SK-N-SH (cell line): ENCODE measurements around the gene STK25. TPM values are rescaled to one million over a fixed set of nuclear protein-coding genes. Genes with fewer than 3 reads are reported as not detected.

Experiments used
- CTCF ChIA-PET: fragments of 300-600, 350-600 bp; formaldehyde crosslinking; extraction: SDS; loops from one replicate; lab custom pipeline; 2021; lab: Yijun Ruan, JAX
- POLR2A ChIA-PET: fragments of 350-600 bp; sonication (Branson Sonifier 250); formaldehyde crosslinking; extraction: SDS; loops from one replicate; lab custom pipeline; 2020; ENCODE audit warnings: antibody characterized with exemption, inconsistent platforms; lab: Yijun Ruan, JAX
- DNase-seq: peaks from one replicate; pipeline ENCODE4 v3.0.0; 2012
- H2AFZ ChIP-seq: fragments of 200-600 bp; sonication (generic); 2 replicates; pipeline ENCODE4 v1.8.1; 2016; ENCODE audit warnings: antibody characterized with exemption, mild to moderate bottlenecking, low read depth
- H3F3A ChIP-seq: fragments of 200-600 bp; sonication (generic); replicated peaks from 2 replicates; pipeline ENCODE3; 2016; ENCODE audit warnings: antibody characterized with exemption, mild to moderate bottlenecking; ENCODE audit not compliant: insufficient read depth
- H3K27ac ChIP-seq, 2 experiments: fragments of 200-500 bp in 1 of 2; fragments of 200-600 bp in 1 of 2; sonication (Bioruptor generic) in 1 of 2; sonication (generic), shearing (Covaris generic) in 1 of 2; 2 replicates each; pipeline versions ENCODE4 v1.5.1 to v1.6.1; 2014 to 2016; ENCODE audit warnings: low read depth in 2 of 2, inconsistent platforms in 1 of 2, low read length in 1 of 2, mild to moderate bottlenecking in 1 of 2, mixed read lengths in 1 of 2
- H3K27me3 ChIP-seq: fragments of 200-600 bp; sonication (generic), shearing (Covaris generic); 2 replicates; pipeline ENCODE4 v1.6.1; 2016; ENCODE audit warnings: mixed run types; ENCODE audit not compliant: insufficient read depth
- H3K36me3 ChIP-seq, 2 experiments: fragments of 200-500 bp in 1 of 2; fragments of 200-600 bp in 1 of 2; sonication (Bioruptor generic) in 1 of 2; sonication (generic) in 1 of 2; replicated peaks in 1 of 2; 2 replicates each; pipeline versions ENCODE3 to v1.5.1; 2014 to 2016; ENCODE audit warnings: low read length in 1 of 2, mild to moderate bottlenecking in 1 of 2; ENCODE audit not compliant: insufficient read depth in 2 of 2, control insufficient read depth in 1 of 2
- H3K4me1 ChIP-seq, 2 experiments: fragments of 200-500 bp in 1 of 2; fragments of 200-600 bp in 1 of 2; sonication (Bioruptor generic) in 1 of 2; sonication (generic), shearing (Covaris generic) in 1 of 2; 2 replicates each; pipeline versions ENCODE4 v1.5.1 to v1.6.1; 2014 to 2016; ENCODE audit warnings: low read depth in 1 of 2, low read length in 1 of 2, mixed run types in 1 of 2; ENCODE audit not compliant: insufficient read depth in 2 of 2, control insufficient read depth in 1 of 2
- H3K4me2 ChIP-seq: fragments of 200-600 bp; sonication (generic), shearing (Covaris generic); 2 replicates; pipeline ENCODE4 v1.6.1; 2017; ENCODE audit warnings: mixed run types
- H3K4me3 ChIP-seq, 2 experiments: fragments of 200-500 bp in 1 of 2; fragments of 200-600 bp in 1 of 2; sonication (Bioruptor generic) in 1 of 2; sonication (generic), shearing (Covaris generic) in 1 of 2; 2 replicates each; pipeline versions ENCODE4 v1.5.1 to v1.8.1; 2014 to 2016; ENCODE audit warnings: low read depth in 2 of 2, inconsistent platforms in 1 of 2, low read length in 1 of 2, mild to moderate bottlenecking in 1 of 2, mixed read lengths in 1 of 2, moderate library complexity in 1 of 2
- H3K79me2 ChIP-seq: fragments of 200-600 bp; sonication (generic); 2 replicates; pipeline ENCODE4 v1.8.1; 2017; ENCODE audit warnings: mild to moderate bottlenecking; ENCODE audit not compliant: insufficient read depth
- H3K9ac ChIP-seq: fragments of 200-600 bp; sonication (generic); 2 replicates; pipeline ENCODE4 v1.6.1; 2017; ENCODE audit warnings: mixed run types
- H3K9me2 ChIP-seq: fragments of 200-600 bp; sonication (generic); 2 replicates; pipeline ENCODE4 v1.6.1; 2017; ENCODE audit warnings: mixed run types
- H3K9me3 ChIP-seq: fragments of 200-600 bp; sonication (generic); 2 replicates; pipeline ENCODE4 v1.6.1; 2017; ENCODE audit warnings: mixed run types, mild to moderate bottlenecking, moderate library complexity
- H4K20me1 ChIP-seq: fragments of 200-600 bp; sonication (generic); 2 replicates; pipeline ENCODE4 v1.6.1; 2017; ENCODE audit warnings: mild to moderate bottlenecking, mixed run types; ENCODE audit not compliant: insufficient read depth
- ELF1 ChIP-seq: IDR thresholded peaks from 2 replicates; pipeline ENCODE4 v1.4.0; 2012
- EZH2phosphoT487 ChIP-seq: fragments of 200-600 bp; sonication (generic); IDR thresholded peaks from 2 replicates; pipeline ENCODE4 v1.6.1; 2017; ENCODE audit warnings: low read depth, mixed run types, mild to moderate bottlenecking, antibody characterized with exemption, moderate library complexity, borderline replicate concordance
- FOXM1 ChIP-seq: IDR thresholded peaks from 2 replicates; pipeline ENCODE4 v1.4.0; 2012; ENCODE audit warnings: low read depth, mild to moderate bottlenecking
- GABPA ChIP-seq: IDR thresholded peaks from 2 replicates; pipeline ENCODE4 v1.4.0; 2012; ENCODE audit warnings: low read depth, mild to moderate bottlenecking
- GATA2 ChIP-seq: sonication (generic); formaldehyde crosslinking; IDR thresholded peaks from 2 replicates; pipeline ENCODE4 v1.5.0; 2020; ENCODE audit warnings: mild to moderate bottlenecking, missing genetic modification reagents
- MEF2A ChIP-seq: IDR thresholded peaks from 2 replicates; pipeline ENCODE4 v1.4.0; 2012; ENCODE audit warnings: low read depth, borderline replicate concordance
- MXI1 ChIP-seq: IDR thresholded peaks from 2 replicates; pipeline ENCODE4 v1.6.1; 2012; ENCODE audit warnings: mild to moderate bottlenecking, low read depth, low read length, improper control_type of control experiment
- NRF1 ChIP-seq: IDR thresholded peaks from 2 replicates; pipeline ENCODE4 v1.6.1; 2012; ENCODE audit warnings: low read depth, mild to moderate bottlenecking, low read length
- POLR2AphosphoS5 ChIP-seq: IDR thresholded peaks from 2 replicates; pipeline ENCODE4 v1.6.1; 2012; ENCODE audit warnings: low read depth, low read length
- RAD21 ChIP-seq: IDR thresholded peaks from 2 replicates; pipeline ENCODE4 v1.6.1; 2012; ENCODE audit warnings: mild to moderate bottlenecking, low read length
- RXRA ChIP-seq: IDR thresholded peaks from 2 replicates; pipeline ENCODE4 v1.4.0; 2012; ENCODE audit warnings: low read depth, mild to moderate bottlenecking, borderline replicate concordance
- TAF1 ChIP-seq: IDR thresholded peaks from 2 replicates; pipeline ENCODE4 v1.6.1; 2012; ENCODE audit warnings: low read depth, mild to moderate bottlenecking, low read length, moderate library complexity, borderline replicate concordance
- TCF12 ChIP-seq: IDR thresholded peaks from 2 replicates; pipeline ENCODE4 v1.4.0; 2012
- WGBS: methylation state at CpG from one replicate; pipeline ENCODE4 v1.1.6; 2017; ENCODE audit warnings: low lambda C conversion rate; 5-methylcytosine and 5-hydroxymethylcytosine counted together
- polyA plus RNA-seq, 3 experiments: library from polyadenylated mRNA; depleted of rRNA; stranded (reverse); fragments of >200 nt; gene quantifications; 2 replicates each; pipeline ENCODE4 v1.2.3, GENCODE V29; 2012
- TF ChIP-seq, protein P1 (sequence below): fragments of 150-350 bp; IDR thresholded peaks from 2 replicates; pipeline ENCODE4 v1.6.1; 2016; ENCODE audit warnings: mild to moderate bottlenecking, low read depth, low read length
- TF ChIP-seq, protein P2 (sequence below): IDR thresholded peaks from 2 replicates; pipeline ENCODE4 v1.4.0; 2012; ENCODE audit warnings: low read depth, borderline replicate concordance
- TF ChIP-seq, protein P3 (sequence below): fragments of 200-600 bp; sonication (generic); IDR thresholded peaks from 2 replicates; pipeline ENCODE4 v1.6.1; 2017; ENCODE audit warnings: antibody characterized with exemption, mild to moderate bottlenecking, moderate library complexity
- TF ChIP-seq, protein P4 (sequence below): IDR thresholded peaks from 2 replicates; pipeline ENCODE4 v1.6.1; 2012; ENCODE audit warnings: mild to moderate bottlenecking, low read depth, low read length, moderate library complexity

Gene STK25
- polyA plus RNA-seq, 1 of the 3 experiments (the other 2 are of a cell fraction) = 236 TPM

DNA sequence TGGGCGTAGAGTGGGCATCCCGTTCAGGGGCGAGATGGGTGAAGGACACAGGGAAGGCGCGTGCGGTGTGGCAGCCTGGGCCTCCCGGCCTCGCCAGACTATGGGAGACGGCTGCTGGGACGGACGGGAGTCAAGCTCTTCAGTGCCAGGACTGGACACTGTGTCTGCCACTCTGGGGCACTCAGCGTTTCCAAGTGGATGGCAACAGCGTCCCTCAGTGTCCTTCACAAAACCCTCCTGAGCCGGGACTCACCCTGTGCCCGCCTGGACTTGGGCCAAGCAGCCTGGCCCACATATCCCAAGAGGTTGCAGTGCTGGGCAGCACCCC, 33.9 kb upstream of the STK25 start:
- Histone ChIP-seq H3K9me3 (no peaks in the 10 kb centered on the region), H3K9me2 (no peaks in the 10 kb centered on the region), H3K9ac (no peak overlapping the region), H3K4me3 (no peak overlapping the region), H3K27me3 (peaks cover 18% of the 10 kb centered on the region; the same call in 1 of the 2 replicates), H3K27ac (no peak overlapping the region), H3K36me3 (no peaks in the 10 kb centered on the region), H3F3A (peaks cover 6% of the 10 kb centered on the region), H3K4me2 (no peak overlapping the region), H2AFZ (no peak overlapping the region), H3K79me2 (no peaks in the 10 kb centered on the region), H4K20me1 (no peaks in the 10 kb centered on the region), H3K4me1 (peaks cover 4 to 11% of the 10 kb centered on the region in 2 experiments; a peak in 2 of 4 replicates)
- TF ChIP-seq, protein P1, sequence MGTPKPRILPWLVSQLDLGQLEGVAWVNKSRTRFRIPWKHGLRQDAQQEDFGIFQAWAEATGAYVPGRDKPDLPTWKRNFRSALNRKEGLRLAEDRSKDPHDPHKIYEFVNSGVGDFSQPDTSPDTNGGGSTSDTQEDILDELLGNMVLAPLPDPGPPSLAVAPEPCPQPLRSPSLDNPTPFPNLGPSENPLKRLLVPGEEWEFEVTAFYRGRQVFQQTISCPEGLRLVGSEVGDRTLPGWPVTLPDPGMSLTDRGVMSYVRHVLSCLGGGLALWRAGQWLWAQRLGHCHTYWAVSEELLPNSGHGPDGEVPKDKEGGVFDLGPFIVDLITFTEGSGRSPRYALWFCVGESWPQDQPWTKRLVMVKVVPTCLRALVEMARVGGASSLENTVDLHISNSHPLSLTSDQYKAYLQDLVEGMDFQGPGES = no peak
- TF ChIP-seq TAF1 = no peak
- no peak for TF ChIP-seq RAD21
- TF ChIP-seq, protein P2, sequence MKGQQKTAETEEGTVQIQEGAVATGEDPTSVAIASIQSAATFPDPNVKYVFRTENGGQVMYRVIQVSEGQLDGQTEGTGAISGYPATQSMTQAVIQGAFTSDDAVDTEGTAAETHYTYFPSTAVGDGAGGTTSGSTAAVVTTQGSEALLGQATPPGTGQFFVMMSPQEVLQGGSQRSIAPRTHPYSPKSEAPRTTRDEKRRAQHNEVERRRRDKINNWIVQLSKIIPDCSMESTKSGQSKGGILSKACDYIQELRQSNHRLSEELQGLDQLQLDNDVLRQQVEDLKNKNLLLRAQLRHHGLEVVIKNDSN = no peak
- TF ChIP-seq GABPA = no peak
- TF ChIP-seq POLR2AphosphoS5 = no peak
- TF ChIP-seq ELF1 = no peak
- no peak for TF ChIP-seq MEF2A
- no peak for TF ChIP-seq FOXM1
- no peak for TF ChIP-seq EZH2phosphoT487
- TF ChIP-seq, protein P3, sequence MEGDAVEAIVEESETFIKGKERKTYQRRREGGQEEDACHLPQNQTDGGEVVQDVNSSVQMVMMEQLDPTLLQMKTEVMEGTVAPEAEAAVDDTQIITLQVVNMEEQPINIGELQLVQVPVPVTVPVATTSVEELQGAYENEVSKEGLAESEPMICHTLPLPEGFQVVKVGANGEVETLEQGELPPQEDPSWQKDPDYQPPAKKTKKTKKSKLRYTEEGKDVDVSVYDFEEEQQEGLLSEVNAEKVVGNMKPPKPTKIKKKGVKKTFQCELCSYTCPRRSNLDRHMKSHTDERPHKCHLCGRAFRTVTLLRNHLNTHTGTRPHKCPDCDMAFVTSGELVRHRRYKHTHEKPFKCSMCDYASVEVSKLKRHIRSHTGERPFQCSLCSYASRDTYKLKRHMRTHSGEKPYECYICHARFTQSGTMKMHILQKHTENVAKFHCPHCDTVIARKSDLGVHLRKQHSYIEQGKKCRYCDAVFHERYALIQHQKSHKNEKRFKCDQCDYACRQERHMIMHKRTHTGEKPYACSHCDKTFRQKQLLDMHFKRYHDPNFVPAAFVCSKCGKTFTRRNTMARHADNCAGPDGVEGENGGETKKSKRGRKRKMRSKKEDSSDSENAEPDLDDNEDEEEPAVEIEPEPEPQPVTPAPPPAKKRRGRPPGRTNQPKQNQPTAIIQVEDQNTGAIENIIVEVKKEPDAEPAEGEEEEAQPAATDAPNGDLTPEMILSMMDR = no peak
- ChIA-PET POLR2A (no interaction called here), CTCF (interaction anchor here (0.7 to 2.2 kb wide), 4 partner anchors 14 to 57 kb away, joined by 3 to 7 read pairs (median 5); no protein-coding TSS in a partner anchor)
- peak; percentile 65 for DNase-seq
- 32% methylated on average over 6 of the region's 15 CpGs for WGBS

DNA sequence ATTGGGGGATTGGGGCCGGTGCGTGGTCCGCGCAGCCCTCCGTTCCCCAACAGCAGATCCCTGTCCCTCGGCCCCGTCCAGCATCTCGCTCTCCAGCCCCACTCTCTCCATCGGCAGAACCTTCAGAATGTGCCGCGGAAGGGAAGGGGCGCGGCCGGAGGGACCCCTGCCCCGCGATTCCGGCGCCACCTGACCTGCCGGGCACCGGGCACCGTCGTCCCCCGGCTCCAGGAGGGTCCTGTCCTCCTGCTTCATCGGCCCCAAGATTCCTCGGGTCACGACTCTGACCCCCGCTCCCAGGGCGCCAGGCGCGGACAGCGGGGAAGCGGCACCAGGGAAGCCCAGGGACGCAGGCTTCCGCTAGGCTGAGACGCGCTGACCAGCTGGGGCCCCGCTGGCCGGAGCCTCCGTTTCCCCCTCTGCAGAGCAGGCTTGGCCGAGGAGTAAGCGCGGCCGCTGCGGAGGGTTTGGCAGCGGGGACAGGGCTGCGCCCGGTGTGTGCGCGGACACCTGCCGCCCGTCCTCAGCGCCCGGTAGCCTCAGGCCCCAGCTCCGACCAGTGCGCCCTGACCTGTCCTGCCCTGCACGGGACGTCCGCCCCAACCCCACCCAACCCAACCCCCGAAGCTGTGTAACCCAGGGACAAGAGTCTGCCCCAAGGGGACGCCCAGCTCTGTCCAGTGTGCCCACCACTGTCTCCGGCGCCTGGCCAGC, 33.3 kb upstream of the STK25 start:
- Histone ChIP-seq H3K79me2 (no peaks in the 10 kb centered on the region), H3K9ac (no peak overlapping the region), H3K27me3 (peaks cover 18% of the 10 kb centered on the region; the same call in 1 of the 2 replicates), H3K36me3 (no peaks in the 10 kb centered on the region), H3K4me2 (peak overlapping the region; percentile 82), H3K27ac (no peak overlapping the region), H3K9me3 (no peaks in the 10 kb centered on the region), H3K9me2 (no peaks in the 10 kb centered on the region), H2AFZ (no peak overlapping the region), H3K4me3 (peak overlapping the region; percentile 32 to 35; a peak in 3 of 4 replicates), H4K20me1 (no peaks in the 10 kb centered on the region), H3F3A (peaks cover 6% of the 10 kb centered on the region), H3K4me1 (peaks cover 1 to 8% of the 10 kb centered on the region in 2 experiments; a peak in 2 of 4 replicates)
- CTCF ChIA-PET = interaction anchor here (0.7 to 2.2 kb wide), 4 partner anchors 14 to 57 kb away, joined by 3 to 7 read pairs (median 5); no protein-coding TSS in a partner anchor
- WGBS = no CpG with 5 or more reads among the region's 62 CpGs
- POLR2A ChIA-PET = no interaction called here
- peak; percentile 71 for DNase-seq
- TF ChIP-seq GATA2 (CRISPR knock-in tag) (no peak), MXI1 (no peak), RXRA (no peak), NRF1 (no peak), POLR2AphosphoS5 (no peak), TCF12 (no peak), RAD21 (no peak)
- TF ChIP-seq, protein P2 = no peak
- TF ChIP-seq, protein P1 = no peak
- TF ChIP-seq, protein P4, sequence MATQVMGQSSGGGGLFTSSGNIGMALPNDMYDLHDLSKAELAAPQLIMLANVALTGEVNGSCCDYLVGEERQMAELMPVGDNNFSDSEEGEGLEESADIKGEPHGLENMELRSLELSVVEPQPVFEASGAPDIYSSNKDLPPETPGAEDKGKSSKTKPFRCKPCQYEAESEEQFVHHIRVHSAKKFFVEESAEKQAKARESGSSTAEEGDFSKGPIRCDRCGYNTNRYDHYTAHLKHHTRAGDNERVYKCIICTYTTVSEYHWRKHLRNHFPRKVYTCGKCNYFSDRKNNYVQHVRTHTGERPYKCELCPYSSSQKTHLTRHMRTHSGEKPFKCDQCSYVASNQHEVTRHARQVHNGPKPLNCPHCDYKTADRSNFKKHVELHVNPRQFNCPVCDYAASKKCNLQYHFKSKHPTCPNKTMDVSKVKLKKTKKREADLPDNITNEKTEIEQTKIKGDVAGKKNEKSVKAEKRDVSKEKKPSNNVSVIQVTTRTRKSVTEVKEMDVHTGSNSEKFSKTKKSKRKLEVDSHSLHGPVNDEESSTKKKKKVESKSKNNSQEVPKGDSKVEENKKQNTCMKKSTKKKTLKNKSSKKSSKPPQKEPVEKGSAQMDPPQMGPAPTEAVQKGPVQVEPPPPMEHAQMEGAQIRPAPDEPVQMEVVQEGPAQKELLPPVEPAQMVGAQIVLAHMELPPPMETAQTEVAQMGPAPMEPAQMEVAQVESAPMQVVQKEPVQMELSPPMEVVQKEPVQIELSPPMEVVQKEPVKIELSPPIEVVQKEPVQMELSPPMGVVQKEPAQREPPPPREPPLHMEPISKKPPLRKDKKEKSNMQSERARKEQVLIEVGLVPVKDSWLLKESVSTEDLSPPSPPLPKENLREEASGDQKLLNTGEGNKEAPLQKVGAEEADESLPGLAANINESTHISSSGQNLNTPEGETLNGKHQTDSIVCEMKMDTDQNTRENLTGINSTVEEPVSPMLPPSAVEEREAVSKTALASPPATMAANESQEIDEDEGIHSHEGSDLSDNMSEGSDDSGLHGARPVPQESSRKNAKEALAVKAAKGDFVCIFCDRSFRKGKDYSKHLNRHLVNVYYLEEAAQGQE = no peak
